Skeletal muscle tissue (tissue), 4 donors: Measurements from ENCODE around the gene RBMS3. TPM values are rescaled to one million over a fixed set of nuclear protein-coding genes. Genes with fewer than 3 reads are reported as not detected.
"Not testable (repeated sequence)": the region's sequence is repeated elsewhere in the genome, so short reads cannot be mapped to it uniquely, and the experiment has no call there.

Source experiments
- H3K27ac ChIP-seq: one replicate; pipeline ENCODE4 v1.7.0; 2013; ENCODE audit warnings: mild to moderate bottlenecking, low read depth, low read length, inconsistent platforms
- H3K27me3 ChIP-seq, 3 donors: one replicate each; pipeline ENCODE4 v1.7.0; 2013; ENCODE audit warnings: low read length in 3 of 3; ENCODE audit not compliant: control insufficient read depth in 3 of 3, insufficient read depth in 3 of 3
- H3K36me3 ChIP-seq, 3 donors: one replicate each; pipeline ENCODE4 v1.7.0; 2013; ENCODE audit warnings: low read length in 3 of 3; ENCODE audit not compliant: control insufficient read depth in 3 of 3, insufficient read depth in 3 of 3
- H3K4me1 ChIP-seq, 3 donors: one replicate each; pipeline ENCODE4 v1.7.0; 2013; ENCODE audit warnings: low read length in 3 of 3, mild to moderate bottlenecking in 3 of 3; ENCODE audit not compliant: control insufficient read depth in 3 of 3, insufficient read depth in 3 of 3
- H3K4me3 ChIP-seq, 3 donors: one replicate each; pipeline ENCODE4 v1.7.0; 2013; ENCODE audit warnings: low read length in 3 of 3
- H3K9ac ChIP-seq, 3 donors: one replicate each; pipeline ENCODE4 v1.7.0; 2013; ENCODE audit warnings: low read length in 3 of 3, mild to moderate bottlenecking in 3 of 3, moderate library complexity in 2 of 3, low read depth in 1 of 3
- H3K9me3 ChIP-seq, 3 donors: one replicate each; pipeline ENCODE4 v1.7.0; 2013; ENCODE audit warnings: low read length in 3 of 3; ENCODE audit not compliant: control insufficient read depth in 3 of 3
- total RNA-seq: library from RNA; depleted of rRNA; stranded (reverse); fragments of >200 nt; gene quantifications from one replicate; pipeline ENCODE4 v1.2.3, GENCODE V29; 2014
- donor health status: Osteomylitis.

Gene RBMS3
- total RNA-seq: 79.9 TPM

DNA sequence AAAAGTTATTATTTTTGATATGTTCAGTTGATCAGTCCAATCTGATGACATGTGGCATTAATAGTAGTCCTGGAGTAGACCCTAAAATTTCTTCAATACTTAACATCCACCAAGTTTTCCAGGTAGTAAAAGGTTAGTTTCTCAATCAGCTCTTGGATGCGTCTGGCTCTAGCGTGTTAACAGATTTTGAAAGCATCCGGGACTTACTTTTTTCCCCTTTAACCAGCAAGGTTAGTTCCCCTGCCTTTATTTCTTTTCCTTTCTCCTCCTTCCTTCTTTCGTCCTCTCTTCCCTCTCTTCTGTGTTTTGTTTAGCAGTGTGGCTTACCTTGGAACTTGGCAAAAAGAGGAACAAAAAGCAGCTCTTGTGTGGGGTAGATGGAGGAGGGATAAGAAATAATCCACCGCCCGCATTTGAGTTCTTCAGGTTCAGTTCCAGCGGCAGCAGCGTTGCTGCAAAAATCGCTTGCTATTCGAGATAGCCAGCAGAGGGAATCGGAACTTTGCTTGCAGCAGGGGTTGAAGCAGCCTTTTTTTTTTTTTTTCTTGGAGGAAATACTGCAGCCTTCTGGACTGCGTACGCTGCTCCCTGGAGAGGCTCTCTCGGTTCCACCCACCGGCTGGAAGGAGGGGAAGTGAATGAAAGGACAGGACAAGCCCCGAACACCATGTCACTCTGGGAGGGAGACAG, at the start of gene RBMS3:
Gene RBMS3 (plus strand): TSS at position 668 of the 690 bp plus-strand sequence.
- H3K9ac ChIP-seq: peak within 1 kb of the TSS; percentile 80 to 90 (median 90)
- H3K27me3 ChIP-seq: no peaks in the 10 kb centered on the region
- no peaks in the 10 kb centered on the region for H3K36me3 ChIP-seq
- H3K9me3 ChIP-seq: no peaks in the 10 kb centered on the region
- peaks cover 4 to 17% (median 10%) of the 10 kb centered on the region in 3 donors for H3K4me1 ChIP-seq
- H3K27ac ChIP-seq: peak within 1 kb of the TSS; percentile 92
- peak within 1 kb of the TSS; percentile 79 to 97 (median 88) for H3K4me3 ChIP-seq

DNA sequence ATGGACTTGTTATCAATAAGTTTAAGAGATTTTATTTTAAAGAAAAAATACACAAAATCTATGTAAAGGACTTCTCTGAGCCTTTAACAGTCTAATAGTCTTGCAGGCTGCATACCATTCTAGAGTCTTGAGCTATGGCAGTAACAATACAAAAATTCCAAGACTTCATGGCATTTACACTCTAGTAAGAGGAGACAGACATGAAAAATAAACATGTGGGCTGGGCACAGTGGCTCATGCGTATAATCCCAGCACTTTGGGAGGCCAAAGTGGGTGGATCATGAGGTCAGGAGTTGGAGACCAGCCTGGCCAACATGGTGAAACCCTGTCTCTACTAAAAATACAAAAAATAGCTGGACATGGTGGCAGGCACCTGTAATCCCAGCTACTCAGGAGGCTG, 47.7 kb upstream of the RBMS3 start:
- not testable (repeated sequence) for H3K4me3 ChIP-seq

GRCh38 chr3:29236146-29236840, 44.6 kb upstream of the RBMS3 start:
- H3K4me3 ChIP-seq: no peak overlapping the region
- H3K9me3 ChIP-seq: no peaks in the 10 kb centered on the region
- H3K36me3 ChIP-seq: no peaks in the 10 kb centered on the region
- no peak overlapping the region for H3K27ac ChIP-seq
- H3K27me3 ChIP-seq: no peaks in the 10 kb centered on the region
- no peak overlapping the region for H3K9ac ChIP-seq
- peaks cover 0 to 4% (median 0%) of the 10 kb centered on the region in 3 donors for H3K4me1 ChIP-seq

More for the DNA sequence above, 47.7 kb upstream of the RBMS3 start:
- H3K9me3 ChIP-seq, H3K27ac ChIP-seq, H3K36me3 ChIP-seq, H3K9ac ChIP-seq, H3K4me1 ChIP-seq, H3K27me3 ChIP-seq: not testable (repeated sequence)

DNA sequence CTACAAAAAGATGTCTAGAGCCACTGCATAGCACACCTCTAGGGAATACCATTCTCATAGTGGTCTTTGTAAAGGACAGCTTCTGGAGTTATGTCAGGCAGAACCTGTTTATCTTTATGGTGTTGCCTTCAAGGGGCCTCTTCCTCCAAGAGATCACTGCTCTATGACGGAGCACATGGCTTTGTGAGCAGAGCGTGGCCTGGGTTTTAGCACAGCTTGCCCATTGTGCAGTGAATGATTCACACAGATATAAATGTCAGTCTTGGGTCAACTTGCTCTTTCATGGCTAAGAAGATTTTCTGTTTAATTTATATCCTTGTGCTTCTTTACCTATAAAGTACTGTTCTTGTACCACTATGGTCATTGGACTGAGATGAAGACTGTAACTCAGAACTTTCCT, 41.5 kb upstream of the RBMS3 start:
- no peak overlapping the region for H3K4me3 ChIP-seq
- no peak overlapping the region for H3K27ac ChIP-seq
- no peak overlapping the region for H3K9ac ChIP-seq
- no peaks in the 10 kb centered on the region for H3K36me3 ChIP-seq
- no peaks in the 10 kb centered on the region for H3K9me3 ChIP-seq
- H3K27me3 ChIP-seq: no peaks in the 10 kb centered on the region
- H3K4me1 ChIP-seq: peaks cover 0 to 4% (median 0%) of the 10 kb centered on the region in 3 donors

DNA sequence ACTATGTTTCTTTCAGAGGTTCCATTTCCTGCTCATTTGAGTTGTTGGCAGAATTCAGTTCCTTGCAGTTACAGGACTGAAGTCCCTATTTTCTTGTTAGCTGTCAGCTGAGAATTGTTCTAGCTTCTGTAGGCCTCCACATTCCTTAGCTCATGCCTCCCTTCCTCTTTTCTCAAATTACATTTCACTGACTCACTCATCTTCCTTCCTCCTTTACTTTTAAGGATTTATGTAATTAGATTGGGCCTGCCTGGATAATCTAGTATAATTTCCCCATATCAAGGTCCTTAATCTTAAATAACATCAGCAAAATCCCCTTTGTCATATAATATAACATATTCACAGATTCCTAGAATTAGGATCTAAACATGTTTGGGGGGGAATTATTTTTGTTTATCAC, 40.6 kb upstream of the RBMS3 start:
- H3K9me3 ChIP-seq: no peaks in the 10 kb centered on the region
- H3K9ac ChIP-seq: no peak overlapping the region
- no peak overlapping the region for H3K4me3 ChIP-seq
- no peaks in the 10 kb centered on the region for H3K36me3 ChIP-seq
- H3K27ac ChIP-seq: no peak overlapping the region
- peaks cover 0 to 4% (median 0%) of the 10 kb centered on the region in 3 donors for H3K4me1 ChIP-seq
- no peaks in the 10 kb centered on the region for H3K27me3 ChIP-seq

GRCh38 chr3:29240887-29241286, 40.0 kb upstream of the RBMS3 start:
- Histone ChIP-seq H3K36me3 (no peaks in the 10 kb centered on the region), H3K9ac (no peak overlapping the region), H3K4me1 (peaks cover 0 to 4% (median 0%) of the 10 kb centered on the region in 3 donors), H3K9me3 (no peaks in the 10 kb centered on the region), H3K27ac (no peak overlapping the region), H3K4me3 (no peak overlapping the region), H3K27me3 (no peaks in the 10 kb centered on the region)

DNA sequence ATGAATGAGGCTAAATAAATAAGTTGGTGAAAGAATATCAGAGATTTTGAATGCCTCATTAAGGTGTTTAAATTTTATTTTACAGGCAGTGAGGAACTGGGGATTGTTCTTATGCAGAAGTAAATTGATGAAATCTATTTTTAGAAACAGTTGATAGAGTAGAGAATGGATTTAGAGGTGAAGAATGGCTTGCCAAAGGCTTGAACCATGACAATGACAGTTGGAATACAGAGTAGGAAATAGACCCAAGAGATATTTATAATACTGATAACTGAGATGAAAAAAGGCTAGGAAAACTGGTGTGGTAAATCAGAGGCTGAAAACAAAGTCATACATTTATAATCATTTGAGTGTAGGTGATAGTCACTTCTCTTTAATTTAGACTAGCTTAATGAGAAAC, 39.0 kb upstream of the RBMS3 start:
- Histone ChIP-seq H3K4me1 (peaks cover 0 to 4% (median 0%) of the 10 kb centered on the region in 3 donors), H3K27me3 (no peaks in the 10 kb centered on the region), H3K27ac (no peak overlapping the region), H3K9me3 (no peaks in the 10 kb centered on the region), H3K9ac (no peak overlapping the region), H3K4me3 (no peak overlapping the region), H3K36me3 (no peaks in the 10 kb centered on the region)

DNA sequence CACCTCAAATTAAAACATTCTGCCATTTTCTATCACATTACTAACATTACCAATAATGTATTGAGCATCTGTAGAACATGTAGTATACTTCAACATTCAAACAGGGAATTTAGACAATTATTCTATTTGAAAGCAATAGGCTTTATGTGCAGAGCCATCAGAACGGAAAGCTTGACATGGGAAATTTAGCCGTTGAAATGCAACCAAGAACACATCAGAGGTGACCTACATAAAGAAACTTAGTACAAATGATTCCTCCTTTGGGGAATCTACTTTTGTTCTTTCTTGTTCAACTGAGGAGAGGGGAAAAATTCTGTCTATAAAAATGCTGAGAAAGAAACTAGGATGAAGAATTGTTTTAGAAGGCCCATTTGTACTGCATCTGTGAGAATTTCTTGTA, 38.6 kb upstream of the RBMS3 start:
- no peaks in the 10 kb centered on the region for H3K27me3 ChIP-seq

DNA sequence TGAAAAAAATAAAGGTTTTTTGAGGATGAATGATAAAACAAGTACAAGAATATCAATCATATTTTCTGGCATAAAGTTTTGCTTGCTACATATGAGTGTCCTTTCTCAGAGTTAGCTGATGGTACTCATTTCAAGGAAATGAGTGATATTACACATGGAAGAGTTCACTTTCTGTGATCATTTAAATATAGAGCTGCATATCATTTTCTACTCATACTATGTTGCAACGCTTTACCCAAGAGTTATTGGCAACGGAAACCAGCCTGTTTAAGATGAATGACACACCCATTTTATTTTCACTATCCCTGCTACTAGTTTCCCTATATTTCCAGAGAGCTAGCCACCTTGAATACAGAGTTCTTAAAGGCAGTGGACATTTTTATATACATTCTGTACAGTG, 35.4 kb upstream of the RBMS3 start:
- no peaks in the 10 kb centered on the region for H3K9me3 ChIP-seq
- H3K27me3 ChIP-seq: no peaks in the 10 kb centered on the region
- no peaks in the 10 kb centered on the region for H3K4me1 ChIP-seq
- no peak overlapping the region for H3K4me3 ChIP-seq
- H3K27ac ChIP-seq: peak overlapping the region; percentile 29
- H3K9ac ChIP-seq: no peak overlapping the region
- no peaks in the 10 kb centered on the region for H3K36me3 ChIP-seq

More for the DNA sequence above, 38.6 kb upstream of the RBMS3 start:
- no peak overlapping the region for H3K9ac ChIP-seq
- no peak overlapping the region for H3K27ac ChIP-seq
- peaks cover 0 to 4% (median 0%) of the 10 kb centered on the region in 3 donors for H3K4me1 ChIP-seq
- no peaks in the 10 kb centered on the region for H3K36me3 ChIP-seq
- H3K9me3 ChIP-seq: no peaks in the 10 kb centered on the region
- no peak overlapping the region for H3K4me3 ChIP-seq

GRCh38 chr3:29247088-29247745, 33.7 kb upstream of the RBMS3 start:
- peaks cover 0 to 3% (median 0%) of the 10 kb centered on the region in 3 donors for H3K4me1 ChIP-seq
- H3K27ac ChIP-seq: no peak overlapping the region
- H3K9ac ChIP-seq: no peak overlapping the region

More at GRCh38 chr3:29247088-29247745, 33.7 kb upstream of the RBMS3 start:
- no peaks in the 10 kb centered on the region for H3K36me3 ChIP-seq
- H3K4me3 ChIP-seq: no peak overlapping the region
- no peaks in the 10 kb centered on the region for H3K9me3 ChIP-seq
- no peaks in the 10 kb centered on the region for H3K27me3 ChIP-seq
